H9 (cell line): ENCODE results near the gene TTC12. TPM values are rescaled to one million over a fixed set of nuclear protein-coding genes. Genes with fewer than 3 reads are reported as not detected.

Experiments
- DNase-seq: peaks from one replicate; pipeline ENCODE4 v3.0.0-alpha.2; 2017
- H2AFZ ChIP-seq: one replicate; pipeline ENCODE4 v1.6.1; 2013; ENCODE audit warnings: mild to moderate bottlenecking, low read length, control low read depth, moderate library complexity
- H2AK5ac ChIP-seq: 2 replicates; pipeline ENCODE4 v1.6.1; 2013; ENCODE audit warnings: low read length, control low read depth, mixed read lengths; ENCODE audit not compliant: insufficient read length
- H2BK120ac ChIP-seq: one replicate; pipeline ENCODE4 v1.6.1; 2013; ENCODE audit warnings: low read depth, mild to moderate bottlenecking, low read length, control low read depth, inconsistent platforms; ENCODE audit not compliant: poor library complexity, severe bottlenecking
- H2BK12ac ChIP-seq: 2 replicates; pipeline ENCODE4 v1.6.1; 2013; ENCODE audit warnings: low read length, control low read depth, mixed read lengths, low read depth; ENCODE audit not compliant: insufficient read length
- H2BK15ac ChIP-seq: 2 replicates; pipeline ENCODE4 v1.6.1; 2013; ENCODE audit warnings: low read depth, low read length, control low read depth
- H2BK20ac ChIP-seq: one replicate; pipeline ENCODE4 v1.6.1; 2013; ENCODE audit warnings: low read depth, mild to moderate bottlenecking, low read length, control low read depth, inconsistent platforms; ENCODE audit not compliant: poor library complexity, severe bottlenecking
- H2BK5ac ChIP-seq: 2 replicates; pipeline ENCODE4 v1.6.1; 2013; ENCODE audit warnings: low read length, control low read depth, mixed read lengths; ENCODE audit not compliant: insufficient read length
- H3K14ac ChIP-seq: 2 replicates; pipeline ENCODE4 v1.6.1; 2013; ENCODE audit warnings: low read length, control low read depth; ENCODE audit not compliant: insufficient read depth
- H3K18ac ChIP-seq: 2 replicates; pipeline ENCODE4 v1.6.1; 2013; ENCODE audit warnings: low read depth, mild to moderate bottlenecking, mixed read lengths, low read length, control low read depth; ENCODE audit not compliant: insufficient read length
- H3K23ac ChIP-seq: 2 replicates; pipeline ENCODE4 v1.6.1; 2013; ENCODE audit warnings: low read length, control low read depth, mixed read lengths, low read depth; ENCODE audit not compliant: insufficient read length
- H3K23me2 ChIP-seq: 2 replicates; pipeline ENCODE4 v1.6.1; 2013; ENCODE audit warnings: low read depth, mild to moderate bottlenecking, mixed read lengths, low read length, control low read depth; ENCODE audit not compliant: insufficient read length, poor library complexity, severe bottlenecking
- H3K27ac ChIP-seq: 2 replicates; pipeline ENCODE4 v1.5.1; 2013; ENCODE audit warnings: low read length, control low read depth, mixed read lengths, low read depth; ENCODE audit not compliant: insufficient read length
- H3K27me3 ChIP-seq: 2 replicates; pipeline ENCODE4 v1.6.1; 2013; ENCODE audit warnings: low read length, control low read depth, inconsistent platforms; ENCODE audit not compliant: insufficient read depth
- H3K4ac ChIP-seq: 2 replicates; pipeline ENCODE4 v1.6.1; 2013; ENCODE audit warnings: low read depth, mild to moderate bottlenecking, control low read depth, inconsistent platforms, low read length, moderate library complexity
- H3K4me1 ChIP-seq: 2 replicates; pipeline ENCODE4 v1.6.1; 2013; ENCODE audit warnings: low read length, control low read depth, inconsistent platforms; ENCODE audit not compliant: insufficient read depth
- H3K4me2 ChIP-seq: 2 replicates; pipeline ENCODE4 v1.6.1; 2013; ENCODE audit warnings: low read length, control low read depth, mixed read lengths; ENCODE audit not compliant: insufficient read length, insufficient read depth
- H3K56ac ChIP-seq: 2 replicates; pipeline ENCODE4 v1.6.1; 2013; ENCODE audit warnings: low read depth, mild to moderate bottlenecking, mixed read lengths, low read length, control low read depth; ENCODE audit not compliant: insufficient read length
- H3K79me1 ChIP-seq: 2 replicates; pipeline ENCODE4 v1.6.1; 2013; ENCODE audit warnings: low read depth, mild to moderate bottlenecking, moderate library complexity, low read length, control low read depth, inconsistent platforms; ENCODE audit not compliant: insufficient read depth, poor library complexity, severe bottlenecking
- H3K79me2 ChIP-seq: 2 replicates; pipeline ENCODE4 v1.6.1; 2013; ENCODE audit warnings: low read length, control low read depth, inconsistent platforms; ENCODE audit not compliant: insufficient read depth
- H3K9ac ChIP-seq: 2 replicates; pipeline ENCODE4 v1.6.1; 2013; ENCODE audit warnings: low read length, control low read depth, mixed read lengths; ENCODE audit not compliant: insufficient read length; ENCODE audit errors: extremely low read depth
- H3K9me3 ChIP-seq: one replicate; pipeline ENCODE4 v1.6.1; 2013; ENCODE audit warnings: low read depth, low read length, inconsistent platforms; ENCODE audit not compliant: control insufficient read depth
- H3T11ph ChIP-seq: one replicate; pipeline ENCODE4 v1.6.1; 2013; ENCODE audit warnings: mild to moderate bottlenecking, low read length, control low read depth, inconsistent platforms
- H4K20me1 ChIP-seq: one replicate; pipeline ENCODE4 v1.6.1; 2013; ENCODE audit not compliant: control insufficient read depth, insufficient read length, insufficient read depth
- H4K5ac ChIP-seq: 2 replicates; pipeline ENCODE4 v1.6.1; 2013; ENCODE audit warnings: low read depth, mild to moderate bottlenecking, mixed read lengths, low read length, control low read depth; ENCODE audit not compliant: insufficient read length
- H4K8ac ChIP-seq: replicated peaks from 2 replicates; pipeline ENCODE4 v1.6.1; 2013; ENCODE audit warnings: low read length, control low read depth, mixed read lengths, low read depth; ENCODE audit not compliant: insufficient read length
- H4K91ac ChIP-seq: 2 replicates; pipeline ENCODE4 v1.6.1; 2013; ENCODE audit warnings: low read depth, mild to moderate bottlenecking, moderate library complexity, mixed read lengths, low read length, control low read depth; ENCODE audit not compliant: insufficient read length
- H3K27ac Mint-ChIP-seq, 3 experiments: 2 replicates in 2 of 3; 3 replicates in 1 of 3; pipeline ENCODE4 v1.8.0; 2020 to 2021; ENCODE audit warnings: mixed read lengths in 3 of 3, mild to moderate bottlenecking in 1 of 3, moderate library complexity in 1 of 3
- H3K27me3 Mint-ChIP-seq: 2 replicates; pipeline ENCODE4 v1.8.0; 2021; ENCODE audit warnings: low read depth, mild to moderate bottlenecking, moderate library complexity, mixed read lengths
- H3K36me3 Mint-ChIP-seq, 3 experiments: 2 replicates in 2 of 3; 3 replicates in 1 of 3; pipeline ENCODE4 v1.8.0; 2020 to 2021; ENCODE audit warnings: low read depth in 3 of 3, mixed read lengths in 3 of 3; ENCODE audit not compliant: insufficient read depth in 1 of 3
- H3K4me1 Mint-ChIP-seq, 2 experiments: 2 replicates each; pipeline ENCODE4 v1.8.0; 2020; ENCODE audit warnings: mixed read lengths in 2 of 2
- H3K4me3 Mint-ChIP-seq, 2 experiments: 2 replicates in 1 of 2; 3 replicates in 1 of 2; pipeline ENCODE4 v1.8.0; 2020 to 2021; ENCODE audit warnings: mild to moderate bottlenecking in 2 of 2, mixed read lengths in 2 of 2, moderate library complexity in 1 of 2
- H3K9me3 Mint-ChIP-seq, 2 experiments: 2 replicates in 1 of 2; 3 replicates in 1 of 2; pipeline ENCODE4 v1.8.0; 2020; ENCODE audit warnings: mild to moderate bottlenecking in 2 of 2, mixed read lengths in 2 of 2, moderate library complexity in 1 of 2
- CTCF ChIP-seq: fragments of 200-600 bp; sonication (generic); conservative IDR thresholded peaks from 3 replicates; pipeline ENCODE4 v1.8.0; 2021; ENCODE audit warnings: antibody characterized with exemption, mild to moderate bottlenecking
- WGBS: extraction: QIAGEN DNeasy Blood & Tissue Kit; methylation state at CpG from one replicate; pipeline ENCODE4 v1.1.7; 2013; ENCODE audit warnings: missing lambda C conversion rate, low lambda C conversion rate, mixed read lengths; ENCODE audit not compliant: insufficient read length; ENCODE audit errors: extremely low coverage; 5-methylcytosine and 5-hydroxymethylcytosine counted together
- total RNA-seq: library from RNA; stranded (reverse); gene quantifications from 2 replicates; pipeline ENCODE4 v1.2.1, GENCODE V29; 2021

Gene TTC12
- total RNA-seq, 1 experiment from 2014 or later, result 8.3 TPM

- Histone ChIP-seq H4K20me1 (no peaks in the 10 kb centered on the region), H3K4me1 (no peaks in the 10 kb centered on the region), H3T11ph (no peak overlapping the region), H2BK120ac (no peak overlapping the region), H4K91ac (no peak overlapping the region), H3K23me2 (no peaks in the 10 kb centered on the region), H3K79me1 (no peaks in the 10 kb centered on the region), H3K27ac (no peak overlapping the region), H2BK12ac (no peak overlapping the region), H3K4ac (no peak overlapping the region), H3K23ac (no peak overlapping the region), H3K9me3 (no peaks in the 10 kb centered on the region), H2BK5ac (no peak overlapping the region), H3K18ac (no peak overlapping the region), H3K9ac (no peak overlapping the region), H2AFZ (no peak overlapping the region), H3K4me2 (no peak overlapping the region), H4K8ac (no peak overlapping the region), H3K14ac (no peak overlapping the region), H4K5ac (no peak overlapping the region), H2AK5ac (no peak overlapping the region), H3K27me3 (no peaks in the 10 kb centered on the region), H2BK20ac (no peak overlapping the region), H3K56ac (no peak overlapping the region), H3K79me2 (no peaks in the 10 kb centered on the region), H2BK15ac (no peak overlapping the region)
- H3K4me1 Mint-ChIP-seq, result peaks cover 0 to under 1% of the 10 kb centered on the region in 2 experiments; a peak in 1 of 4 replicates
- 100% methylated on average over 1 of the region's 4 CpGs for WGBS
- H3K27ac Mint-ChIP-seq, result no peak overlapping the region
- H3K4me3 Mint-ChIP-seq, result no peak overlapping the region
- H3K9me3 Mint-ChIP-seq, result peaks cover 2 to 4% of the 10 kb centered on the region in 2 experiments; a peak in 2 of 5 replicates
- H3K36me3 Mint-ChIP-seq, result peaks cover 10 to 32% (median 15%) of the 10 kb centered on the region in 3 experiments
- TF ChIP-seq CTCF, result no peak
- no peaks in the 10 kb centered on the region for H3K27me3 Mint-ChIP-seq
- no peak for DNase-seq
Observed at GRCh38 chr11:113322158-113322557, 7.8 kb downstream of the TTC12 start.
